Measurements from ENCODE around the gene ENPP6. TPM values are rescaled to one million over a fixed set of nuclear protein-coding genes. Genes with fewer than 3 reads are reported as not detected.

ENPP6 gene
- polyA plus RNA-seq, 2 of the 4 experiments (the other 2 are of a cell fraction): not detected

GRCh38 chr4:184197536-184198082 is 20.1 kb downstream of the ENPP6 start:
- no peaks in the 10 kb centered on the region for H3K9me3 ChIP-seq
- H3K4me2 ChIP-seq: no peak overlapping the region
- H3K4me3 ChIP-seq: no peak overlapping the region
- H3K4me1 ChIP-seq: no peaks in the 10 kb centered on the region
- WGBS (ENCODE audit: missing lambda C conversion rate): 85% methylated on average over 3 of the region's 3 CpGs
- CTCF ChIA-PET: no interaction called here
- ATAC-seq: no peak
- H3K27ac ChIP-seq: no peak overlapping the region
- FAIRE-seq: no peak
- DNase-seq (ENCODE audit: low read depth in 1 of 2, low spot score in 1 of 2): no peak
- POLR2A ChIA-PET: no interaction called here
- TF ChIP-seq RAD21 (conservative IDR thresholded peaks at IDR 0.05 in 1 of 2, IDR thresholded peaks at IDR 0.05 in 1 of 2): no peak
- no peak for TF ChIP-seq MAFK (IDR thresholded peaks at IDR 0.05; ENCODE audit: partially characterized antibody)
- no peak for TF ChIP-seq CHD2 (IDR thresholded peaks at IDR 0.05; ENCODE audit: low read length, partially characterized antibody)
- no peak for TF ChIP-seq HOXB5 (CRISPR knock-in tag; IDR thresholded peaks at IDR 0.05)
- no peak for TF ChIP-seq KDM1A (IDR thresholded peaks at IDR 0.05; ENCODE audit: low read depth)
- no peak for TF ChIP-seq MAZ (IDR thresholded peaks at IDR 0.05; ENCODE audit: borderline replicate concordance, low read depth, low read length)

DNA sequence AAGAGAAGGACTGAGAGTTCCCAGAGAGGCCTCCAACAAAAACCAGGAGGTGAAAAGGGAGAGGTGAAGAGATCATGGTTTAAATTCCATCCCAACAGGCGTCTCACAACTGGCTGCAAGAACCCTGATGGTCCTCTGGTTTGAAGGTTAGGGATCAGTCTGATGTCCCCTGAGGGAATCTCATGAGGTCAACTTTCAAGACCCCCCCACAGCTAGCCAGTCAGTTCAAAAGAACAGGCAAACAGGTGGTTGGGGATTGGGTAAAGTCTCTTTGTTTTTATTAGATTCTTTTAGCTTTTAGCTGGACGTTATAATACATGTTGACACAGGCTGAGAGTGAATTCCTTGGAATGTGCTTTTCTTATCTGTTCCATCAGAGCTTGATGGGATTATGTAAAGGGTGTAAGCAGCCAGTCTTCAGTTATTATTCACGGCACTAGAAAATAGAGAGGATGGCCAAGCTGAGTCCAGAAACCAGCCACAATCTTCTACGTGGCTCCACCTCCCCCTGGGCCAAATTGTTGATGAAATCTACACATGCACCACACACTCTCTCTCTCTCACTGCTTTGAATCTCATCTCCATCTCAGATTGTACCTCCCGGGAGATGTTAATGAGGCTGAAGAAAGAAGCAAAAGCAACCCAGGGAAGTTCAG is 20.8 kb downstream of the ENPP6 start:
- 38% methylated on average over 5 of the region's 5 CpGs for WGBS (ENCODE audit: missing lambda C conversion rate)
- ATAC-seq (no peak), DNase-seq (ENCODE audit: low read depth in 1 of 2, low spot score in 1 of 2) (no peak), FAIRE-seq (no peak)
- no peak overlapping the region for H3K27ac ChIP-seq
- ChIA-PET CTCF (no interaction called here), POLR2A (no interaction called here)
- no peak overlapping the region for H3K4me3 ChIP-seq
- H3K4me2 ChIP-seq: no peak overlapping the region
- no peaks in the 10 kb centered on the region for H3K9me3 ChIP-seq
- H3K4me1 ChIP-seq: no peaks in the 10 kb centered on the region
- no peak for TF ChIP-seq ZC3H11A (IDR thresholded peaks at IDR 0.05)

DNA sequence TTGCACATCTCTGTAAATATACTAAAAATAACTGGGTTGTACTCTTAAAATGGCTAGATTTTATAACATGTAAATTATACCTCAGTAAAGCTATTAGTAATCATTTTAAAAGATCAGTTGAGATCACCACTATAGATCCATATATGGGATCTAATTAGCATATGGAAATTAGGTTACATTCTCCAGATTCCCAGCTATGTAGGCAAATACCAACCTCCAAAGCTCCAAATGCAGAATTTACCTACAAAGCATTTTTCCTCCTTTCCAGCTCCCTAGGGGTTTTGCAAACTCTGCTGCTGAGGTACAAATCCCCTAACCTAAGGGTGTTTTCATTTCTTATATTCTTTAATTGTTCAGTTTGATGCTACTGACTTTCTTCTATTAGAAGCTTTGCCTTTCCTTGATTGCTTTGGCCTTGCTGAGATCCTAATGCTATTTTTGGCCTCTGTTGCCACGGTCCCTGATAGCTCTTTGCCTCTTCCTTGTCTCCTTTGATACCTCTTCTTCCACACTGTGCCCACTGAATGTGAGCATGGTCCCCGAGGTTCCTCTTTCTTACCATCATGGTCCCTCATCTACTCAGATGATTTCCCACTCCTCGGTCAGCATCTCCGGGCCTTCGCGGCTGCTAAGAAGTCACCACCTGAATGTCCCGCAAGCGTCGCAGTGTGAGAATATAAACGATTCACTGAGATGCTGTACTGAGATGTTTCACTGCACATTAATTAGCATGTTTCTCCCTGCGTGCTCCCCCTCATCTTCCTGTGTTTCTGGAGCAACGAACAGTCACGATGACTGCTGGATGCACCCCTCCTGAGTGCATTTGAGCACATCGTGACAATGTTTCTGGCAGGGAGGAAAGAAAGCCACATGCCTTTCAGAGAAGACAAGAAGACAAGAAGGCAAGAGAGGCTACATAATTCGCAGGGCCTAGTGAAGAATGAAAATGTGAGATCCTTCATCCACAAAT is 23.8 kb downstream of the ENPP6 start:
- no peak overlapping the region for H3K4me3 ChIP-seq
- DNase-seq (ENCODE audit: low read depth in 1 of 2, low spot score in 1 of 2) (no peak), ATAC-seq (no peak), FAIRE-seq (no peak)
- no peak overlapping the region for H3K4me2 ChIP-seq
- no peaks in the 10 kb centered on the region for H3K4me1 ChIP-seq
- no peaks in the 10 kb centered on the region for H3K9me3 ChIP-seq
- 67% methylated on average over 15 of the region's 15 CpGs for WGBS (ENCODE audit: missing lambda C conversion rate)
- ChIA-PET CTCF (no interaction called here), POLR2A (no interaction called here)
- H3K27ac ChIP-seq: no peak overlapping the region
- TF ChIP-seq, protein P1, sequence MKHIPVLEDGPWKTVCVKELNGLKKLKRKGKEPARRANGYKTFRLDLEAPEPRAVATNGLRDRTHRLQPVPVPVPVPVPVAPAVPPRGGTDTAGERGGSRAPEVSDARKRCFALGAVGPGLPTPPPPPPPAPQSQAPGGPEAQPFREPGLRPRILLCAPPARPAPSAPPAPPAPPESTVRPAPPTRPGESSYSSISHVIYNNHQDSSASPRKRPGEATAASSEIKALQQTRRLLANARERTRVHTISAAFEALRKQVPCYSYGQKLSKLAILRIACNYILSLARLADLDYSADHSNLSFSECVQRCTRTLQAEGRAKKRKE (CRISPR knock-in tag; IDR thresholded peaks at IDR 0.05; ENCODE audit: low read depth): no peak
- TF ChIP-seq HEYL (CRISPR knock-in tag; IDR thresholded peaks at IDR 0.05) (no peak), KDM1A (IDR thresholded peaks at IDR 0.05; ENCODE audit: low read depth) (no peak), CBX2 (IDR thresholded peaks at IDR 0.05; ENCODE audit: borderline replicate concordance, low read depth) (no peak), POLR2AphosphoS2 (conservative IDR thresholded peaks at IDR 0.05; ENCODE audit: low read length) (no peak), POLR2A (IDR thresholded peaks at IDR 0.05; ENCODE audit: low read length) (no peak), CEBPB (IDR thresholded peaks at IDR 0.05) (no peak), NPAS2 (CRISPR knock-in tag; IDR thresholded peaks at IDR 0.05; ENCODE audit: borderline replicate concordance) (no peak), FOSB (CRISPR knock-in tag; IDR thresholded peaks at IDR 0.05) (no peak)
- TF ChIP-seq, protein P2, sequence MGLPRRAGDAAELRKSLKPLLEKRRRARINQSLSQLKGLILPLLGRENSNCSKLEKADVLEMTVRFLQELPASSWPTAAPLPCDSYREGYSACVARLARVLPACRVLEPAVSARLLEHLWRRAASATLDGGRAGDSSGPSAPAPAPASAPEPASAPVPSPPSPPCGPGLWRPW (IDR thresholded peaks at IDR 0.05): no peak

- no peak overlapping the region for H3K27ac ChIP-seq
- no peak overlapping the region for H3K4me2 ChIP-seq
- DNase-seq (ENCODE audit: low read depth in 1 of 2, low spot score in 1 of 2): no peak
- no peak for FAIRE-seq
- TF ChIP-seq FOXS1 (CRISPR knock-in tag; IDR thresholded peaks at IDR 0.05) (no peak), JUNB (IDR thresholded peaks at IDR 0.05) (no peak), HOXB5 (CRISPR knock-in tag; IDR thresholded peaks at IDR 0.05) (no peak), SREBF2 (IDR thresholded peaks at IDR 0.05) (no peak), EHMT2 (IDR thresholded peaks at IDR 0.05; ENCODE audit: low read depth) (no peak)
- TF ChIP-seq, protein P3, sequence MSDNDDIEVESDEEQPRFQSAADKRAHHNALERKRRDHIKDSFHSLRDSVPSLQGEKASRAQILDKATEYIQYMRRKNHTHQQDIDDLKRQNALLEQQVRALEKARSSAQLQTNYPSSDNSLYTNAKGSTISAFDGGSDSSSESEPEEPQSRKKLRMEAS (IDR thresholded peaks at IDR 0.05): no peak
- ChIA-PET CTCF (no interaction called here), POLR2A (no interaction called here)
- no peak for ATAC-seq
- no peaks in the 10 kb centered on the region for H3K9me3 ChIP-seq
- no peak overlapping the region for H3K4me3 ChIP-seq
- H3K4me1 ChIP-seq: no peaks in the 10 kb centered on the region
- WGBS (ENCODE audit: missing lambda C conversion rate): 58% methylated on average over 2 of the region's 2 CpGs
Observed at GRCh38 chr4:184192933-184193332, 24.7 kb downstream of the ENPP6 start.
